SH-SY5Y (cell line): ENCODE measurements around the gene ECHDC3.

Experiments
- GATA2 ChIP-seq: IDR thresholded peaks from 2 replicates; pipeline ENCODE4 v1.6.1; 2011; ENCODE audit warnings: mild to moderate bottlenecking, low read depth, low read length
- GATA3 ChIP-seq: IDR thresholded peaks from 2 replicates; pipeline ENCODE4 v1.6.1; 2011; ENCODE audit warnings: low read depth, mild to moderate bottlenecking, low read length, moderate library complexity

DNA sequence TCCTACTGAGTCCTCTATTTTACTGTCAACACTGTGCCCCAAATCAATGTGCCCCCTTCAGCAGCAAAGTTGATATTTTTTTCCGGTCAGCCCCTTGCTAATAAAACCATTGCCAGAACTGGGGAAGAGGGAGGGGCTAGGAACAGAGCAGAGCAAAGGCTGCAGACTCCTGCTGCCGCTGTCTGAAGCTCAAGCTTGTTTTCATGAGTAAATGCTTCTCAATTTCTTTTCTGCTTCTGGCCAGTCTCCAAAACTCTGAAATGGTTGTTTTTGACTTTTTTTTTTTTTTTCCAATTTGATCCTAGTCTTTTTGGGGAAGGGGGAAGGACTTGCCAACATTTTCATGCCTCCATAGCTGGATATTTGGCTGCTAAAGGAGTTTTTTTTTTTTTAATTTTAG lies 54.3 kb downstream of the ECHDC3 start:
- no peak for TF ChIP-seq GATA3
- no peak for TF ChIP-seq GATA2
